HG02588 (cell line): ENCODE data around the gene UQCC2.

ENCODE experiments used
- ATAC-seq: cut with Tn5 transposase; IDR thresholded peaks from one replicate; pipeline ENCODE4 v1.9.1; 2021; ENCODE audit warnings: mild to moderate bottlenecking, moderate library complexity; ENCODE audit not compliant: unreplicated experiment

The UQCC2 gene

DNA sequence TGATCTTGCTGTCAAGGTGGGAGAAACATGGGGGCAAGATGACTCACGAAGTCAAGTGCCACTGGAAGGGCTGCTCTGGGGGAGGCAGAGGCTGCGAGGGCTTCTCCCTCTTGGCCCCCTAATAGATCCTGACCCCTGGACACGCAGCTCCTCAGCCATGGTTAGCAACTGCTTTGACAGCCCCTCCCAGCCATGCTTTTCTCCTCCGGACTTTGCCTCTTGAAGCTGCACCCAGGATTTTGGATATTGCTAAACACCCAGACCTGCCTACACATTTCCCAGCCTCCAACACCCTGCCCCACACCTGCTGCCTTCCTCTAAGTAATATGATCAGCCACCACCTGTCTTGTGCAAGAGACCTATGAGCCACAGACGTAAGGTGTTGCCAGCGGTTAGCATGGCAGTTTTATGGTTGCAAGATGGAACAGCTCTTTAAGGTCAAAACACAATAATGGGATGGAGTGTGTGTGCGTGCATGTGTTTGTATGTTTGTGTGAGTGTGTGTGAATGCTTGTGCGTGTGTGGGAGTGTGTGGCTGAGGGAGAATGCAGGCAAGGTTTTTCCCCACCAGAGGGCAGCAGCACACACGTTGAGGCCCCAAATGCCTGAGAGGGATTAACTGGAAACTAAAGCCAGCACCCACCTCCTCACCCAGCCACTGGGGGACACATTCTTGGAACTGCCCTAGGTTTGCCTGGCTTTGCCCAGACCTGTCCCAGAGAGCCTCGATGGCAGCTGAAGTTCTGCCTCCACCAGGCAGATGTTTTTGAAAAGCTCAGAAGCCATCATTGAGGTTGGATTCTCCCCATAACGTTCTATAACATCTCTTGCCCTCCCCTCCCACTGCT is 32.7 kb upstream of the UQCC2 start:
- ATAC-seq, result no peak

DNA sequence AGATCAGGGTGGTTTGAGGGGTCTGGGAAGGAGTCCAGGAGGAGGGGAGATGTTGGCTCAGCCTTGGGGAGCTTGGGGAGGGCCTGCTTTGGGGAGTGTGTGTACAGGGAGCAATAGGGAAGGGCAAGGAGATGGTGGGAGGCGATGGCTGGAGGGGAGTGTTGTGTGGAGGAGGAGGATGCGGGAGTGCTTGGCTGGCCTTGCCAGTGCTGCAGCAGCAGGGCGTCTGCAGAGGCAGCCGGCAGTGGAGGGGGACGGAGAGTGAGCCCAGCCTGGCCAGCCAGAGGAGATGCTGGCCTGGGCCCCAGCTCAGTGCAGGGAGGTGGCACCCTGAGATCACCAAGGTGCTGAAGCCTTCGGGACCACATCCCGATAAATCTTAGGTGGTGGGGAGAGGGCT is 31.3 kb upstream of the UQCC2 start:
- no peak for ATAC-seq

DNA sequence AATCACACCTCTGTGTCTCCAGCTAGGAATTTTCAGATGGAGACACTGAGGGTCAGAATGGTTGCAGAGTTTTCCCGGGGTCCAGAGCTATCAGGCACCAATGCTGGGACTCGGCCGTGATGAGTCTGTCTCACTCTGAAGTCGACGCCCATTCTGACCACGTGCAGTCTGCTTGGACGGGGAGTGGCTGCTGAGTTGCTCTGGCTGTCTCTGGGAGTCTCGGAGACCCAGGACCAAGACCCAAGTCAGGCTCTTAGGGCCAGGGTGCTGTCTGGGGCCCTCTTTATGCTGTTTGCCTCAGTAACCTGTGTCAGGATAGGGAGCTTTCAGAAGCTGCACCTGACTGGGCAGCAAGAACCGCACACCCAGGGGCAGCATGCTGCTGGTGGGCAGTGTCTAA is 30.6 kb upstream of the UQCC2 start:
- no peak for ATAC-seq

DNA sequence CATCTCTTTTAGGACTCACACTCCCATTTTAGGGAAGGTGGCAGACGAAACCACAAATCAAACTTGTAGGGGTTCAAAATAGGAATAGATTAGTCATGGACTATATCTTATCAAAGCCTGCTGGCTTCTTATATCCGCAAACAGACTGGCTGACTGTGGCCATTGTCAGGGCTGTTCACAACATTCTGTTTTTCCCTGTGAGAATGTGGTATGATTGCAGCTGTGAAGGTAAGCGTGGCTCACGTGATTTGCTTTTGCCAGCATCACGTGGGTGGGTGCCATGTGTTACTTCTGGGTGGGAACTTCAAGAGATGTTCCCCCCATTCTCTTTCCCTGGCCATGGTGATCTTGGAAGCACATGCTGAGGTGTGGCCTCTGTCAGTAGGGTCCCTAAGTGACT is 29.3 kb upstream of the UQCC2 start:
- no peak for ATAC-seq

DNA sequence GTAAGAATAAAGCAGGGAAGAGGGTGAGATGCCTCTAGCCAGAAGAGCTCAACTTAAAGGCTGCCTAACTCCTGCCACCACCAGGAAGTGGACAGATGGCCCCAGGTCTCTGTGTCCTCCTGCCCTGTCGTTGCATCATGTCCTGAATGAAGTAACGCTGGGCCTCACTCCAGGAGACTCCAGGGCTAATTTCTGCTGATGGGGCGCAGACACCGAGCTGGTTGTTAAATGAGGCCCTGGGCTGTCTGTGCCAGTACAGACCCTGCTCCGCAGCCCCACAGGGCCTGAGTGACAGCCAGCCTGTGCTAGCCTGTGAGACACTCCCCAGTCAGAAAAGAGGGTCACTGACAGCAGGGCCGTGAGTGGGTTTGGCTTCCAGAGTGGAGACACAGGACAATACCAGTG is 28.7 kb upstream of the UQCC2 start:
- ATAC-seq, result no peak

DNA sequence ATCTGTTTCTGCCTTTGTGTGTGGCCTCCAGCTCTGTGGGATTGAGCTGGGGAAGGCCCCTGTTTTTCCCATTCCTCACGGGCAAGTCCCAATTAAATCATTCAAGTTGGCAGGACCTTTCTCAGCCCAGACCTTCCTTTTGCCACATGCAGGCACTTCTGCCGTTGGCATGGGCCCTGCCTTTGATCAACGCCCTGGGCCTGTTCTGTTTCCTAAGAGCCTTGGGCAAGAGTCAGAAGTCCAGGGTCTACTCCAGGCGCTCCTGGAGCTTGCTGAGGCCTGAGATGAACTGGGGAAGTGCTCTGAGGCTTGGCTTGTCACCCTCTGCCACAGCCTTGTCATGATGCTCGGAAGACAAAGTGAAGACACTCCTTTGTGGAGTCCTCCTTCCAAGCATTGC is 28.1 kb upstream of the UQCC2 start:
- ATAC-seq, result no peak

DNA sequence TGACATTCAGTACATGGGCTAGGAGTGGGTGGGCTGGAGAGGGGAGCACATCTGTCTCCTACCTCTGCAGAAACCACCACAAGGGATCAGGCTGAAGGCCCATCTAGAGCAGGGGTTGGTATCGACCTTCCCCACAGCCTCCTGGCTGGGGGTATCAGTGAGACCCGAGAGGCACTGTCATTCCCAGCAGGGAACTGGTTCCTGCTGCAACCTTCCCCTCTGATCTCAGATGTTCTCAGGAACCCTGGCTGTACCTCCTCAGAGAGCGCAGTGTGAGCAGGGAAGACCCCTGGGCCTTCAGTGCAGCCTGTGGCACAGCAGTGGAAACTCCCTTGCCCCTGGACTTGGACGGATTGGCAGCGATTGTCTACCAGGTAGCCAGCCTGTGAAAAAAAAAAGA is 27.4 kb upstream of the UQCC2 start:
- ATAC-seq, result no peak

DNA sequence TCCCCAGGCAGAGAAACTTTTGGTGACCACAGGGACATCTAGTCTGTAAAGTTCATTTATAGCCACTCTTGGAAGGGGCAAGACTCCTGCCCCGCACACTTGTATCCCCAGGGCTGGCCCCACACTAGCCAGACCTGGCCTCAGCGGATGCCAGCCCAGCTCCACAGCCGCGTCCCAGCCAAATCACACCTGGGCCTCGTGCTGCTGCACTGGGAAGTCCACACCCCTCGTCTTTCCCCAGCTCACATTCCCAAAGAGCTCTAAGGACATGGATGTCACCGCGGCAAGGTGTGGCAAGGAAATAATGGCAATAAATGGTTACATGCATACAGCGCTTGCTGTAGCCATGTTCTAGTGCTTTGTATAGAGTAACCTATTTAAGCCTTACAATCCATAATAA is 26.7 kb upstream of the UQCC2 start:
- ATAC-seq, result no peak

DNA sequence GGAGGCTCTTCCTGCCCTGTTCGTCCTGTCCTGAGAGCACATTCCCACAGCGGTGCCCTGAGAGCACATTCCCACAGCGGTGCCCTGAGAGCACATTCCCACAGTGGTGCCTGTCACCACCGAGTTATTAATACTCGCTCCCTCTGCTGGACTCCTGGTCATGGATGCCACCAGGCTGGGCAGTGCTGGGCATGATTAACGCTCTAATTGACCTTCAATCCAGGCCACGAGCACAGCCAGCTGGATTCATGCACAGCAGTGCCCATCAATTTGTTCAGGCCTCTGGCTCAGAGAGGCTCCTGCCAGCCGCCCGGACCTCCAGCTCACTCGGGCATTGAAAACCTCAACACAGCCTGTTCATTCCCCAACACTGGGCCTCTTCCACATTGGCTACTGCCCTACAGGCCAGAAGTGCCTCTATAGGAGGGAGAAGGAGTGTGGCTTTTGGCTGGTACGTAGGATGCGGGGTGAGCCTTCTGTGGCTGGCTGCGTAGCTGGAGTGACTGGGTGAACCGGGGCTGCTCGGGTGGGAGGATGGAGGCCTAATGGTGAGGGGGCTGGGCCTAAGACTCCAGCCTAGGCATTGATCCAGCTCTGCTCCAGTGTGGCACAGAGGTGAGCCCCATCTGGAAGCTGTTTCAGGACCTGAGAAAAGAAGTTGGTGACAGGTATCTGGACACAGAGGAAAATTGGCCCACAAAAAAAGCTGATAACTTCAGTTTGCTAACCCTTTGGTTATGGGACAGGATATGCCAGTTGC is 25.9 kb upstream of the UQCC2 start:
- no peak for ATAC-seq

DNA sequence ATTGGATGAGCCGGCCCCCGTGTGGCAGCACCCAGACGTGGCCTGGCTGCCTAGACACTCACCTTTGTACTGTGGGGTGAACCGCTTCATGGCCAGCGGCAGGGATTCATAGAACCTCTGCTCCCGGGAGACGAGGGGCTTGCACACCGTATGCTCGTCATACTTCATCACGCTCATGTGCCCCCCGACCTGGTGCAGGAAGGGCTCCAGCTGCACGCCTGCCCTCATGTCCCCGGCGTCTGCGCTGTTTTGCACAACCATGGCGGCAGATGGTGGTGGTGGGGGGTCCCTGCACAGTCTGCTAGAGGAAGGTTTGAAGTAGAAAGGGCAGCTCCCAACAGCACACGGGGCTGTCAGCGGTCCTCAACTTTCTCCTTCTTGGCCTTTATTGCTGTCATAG is 23.7 kb upstream of the UQCC2 start:
- no peak for ATAC-seq

DNA sequence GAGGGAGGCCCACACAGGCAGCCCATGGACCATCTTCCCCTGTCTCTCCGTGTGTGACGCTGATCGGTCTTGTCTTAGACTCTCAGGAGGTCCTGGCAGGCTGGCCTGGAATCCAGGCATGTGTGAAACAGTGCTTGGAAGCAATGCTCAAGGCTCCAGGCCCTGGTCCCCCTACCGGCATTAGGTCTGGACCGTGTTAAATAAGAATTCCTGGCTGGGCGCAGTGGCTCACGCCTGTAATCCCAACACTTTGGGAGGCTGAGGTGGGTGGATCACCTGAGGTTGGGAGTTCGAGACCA is 22.2 kb upstream of the UQCC2 start:
- no peak for ATAC-seq

DNA sequence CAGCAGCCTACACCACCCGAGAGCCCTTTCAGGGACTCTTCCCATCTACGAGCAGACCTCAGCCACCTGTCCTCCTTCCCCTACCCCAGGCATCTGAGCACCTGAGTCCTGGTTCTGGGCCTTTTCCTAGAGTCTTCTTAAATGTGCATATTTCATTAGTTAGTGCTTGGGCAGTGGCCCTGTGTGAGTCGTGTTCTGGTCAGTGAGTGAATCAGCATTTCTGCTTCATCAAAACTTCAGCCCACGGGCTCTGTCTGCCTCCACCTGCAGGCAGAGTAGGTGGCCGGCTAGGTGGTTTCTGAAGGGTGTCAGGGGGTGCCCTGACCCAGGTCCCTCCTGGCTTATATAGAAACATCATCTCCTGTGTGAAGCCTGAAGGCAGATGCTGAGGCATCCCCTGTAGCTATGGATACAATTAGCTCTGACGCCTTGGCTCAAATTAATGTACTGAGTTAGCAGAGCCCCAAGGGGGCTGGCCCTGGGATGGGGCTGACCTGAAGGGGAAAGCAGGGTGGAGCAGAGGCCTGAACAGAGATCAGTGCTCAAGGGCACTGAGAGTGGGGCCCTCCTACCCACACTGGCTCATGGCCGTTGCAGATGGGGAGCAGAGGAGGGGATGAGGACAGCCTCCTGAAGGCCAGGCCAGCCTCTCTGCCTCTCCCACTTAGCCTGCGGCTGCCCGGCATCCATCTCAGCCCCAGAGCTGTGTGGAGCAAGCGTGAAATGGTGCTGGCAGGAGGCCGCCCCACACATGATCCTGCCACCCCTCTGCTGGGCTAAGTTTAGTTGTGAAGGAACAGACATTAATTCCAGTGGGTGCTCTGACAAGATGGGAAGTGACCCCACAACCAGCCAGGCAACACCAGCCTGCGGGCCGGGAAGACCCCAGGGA is 21.6 kb upstream of the UQCC2 start:
- no peak for ATAC-seq

DNA sequence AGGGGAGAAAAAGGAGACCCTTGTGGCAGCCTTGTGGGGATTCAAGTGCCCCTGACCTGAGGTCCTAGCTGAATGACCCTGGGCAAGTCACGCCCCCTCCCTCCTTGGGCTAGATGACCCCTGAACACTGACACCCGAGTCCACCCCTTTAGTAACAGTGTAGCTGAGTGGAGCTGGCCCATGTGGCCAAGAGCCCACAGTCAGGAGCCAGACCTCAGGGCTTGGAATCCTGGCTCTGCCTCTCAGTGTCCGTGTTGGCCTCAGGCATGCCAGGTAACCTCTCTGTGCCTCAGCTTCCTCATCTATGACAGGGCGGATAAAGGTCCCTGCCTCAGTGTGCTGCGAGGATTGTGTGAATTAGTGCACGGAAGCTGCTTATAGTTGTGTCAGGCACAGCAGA is 20.9 kb upstream of the UQCC2 start:
- ATAC-seq, result no peak

DNA sequence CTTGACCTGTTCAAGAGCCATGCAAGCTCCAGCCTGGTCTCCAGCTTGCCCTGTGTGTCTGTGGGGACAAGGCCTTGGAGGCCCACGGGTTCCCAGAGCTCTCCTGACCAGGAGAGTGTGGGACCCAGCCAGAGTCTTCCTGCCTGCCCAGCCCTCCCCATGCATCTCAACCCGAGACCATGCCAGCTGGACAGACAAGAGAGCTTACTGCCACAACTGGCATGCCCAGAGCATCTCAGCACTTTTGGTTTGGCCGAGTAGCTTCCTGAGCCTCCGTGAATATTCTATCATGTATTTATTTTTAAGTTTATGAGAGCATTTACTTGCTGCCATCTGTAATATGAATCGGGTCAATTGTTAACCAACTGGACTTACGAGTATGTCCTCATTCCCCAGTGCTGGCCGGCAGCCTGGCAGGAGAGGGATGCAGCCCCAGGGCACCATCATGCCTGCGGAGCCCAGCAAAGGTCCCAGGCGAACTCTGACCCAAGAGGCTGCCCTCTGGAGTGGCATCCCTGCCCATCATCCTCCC is 20.3 kb upstream of the UQCC2 start:
- no peak for ATAC-seq

DNA sequence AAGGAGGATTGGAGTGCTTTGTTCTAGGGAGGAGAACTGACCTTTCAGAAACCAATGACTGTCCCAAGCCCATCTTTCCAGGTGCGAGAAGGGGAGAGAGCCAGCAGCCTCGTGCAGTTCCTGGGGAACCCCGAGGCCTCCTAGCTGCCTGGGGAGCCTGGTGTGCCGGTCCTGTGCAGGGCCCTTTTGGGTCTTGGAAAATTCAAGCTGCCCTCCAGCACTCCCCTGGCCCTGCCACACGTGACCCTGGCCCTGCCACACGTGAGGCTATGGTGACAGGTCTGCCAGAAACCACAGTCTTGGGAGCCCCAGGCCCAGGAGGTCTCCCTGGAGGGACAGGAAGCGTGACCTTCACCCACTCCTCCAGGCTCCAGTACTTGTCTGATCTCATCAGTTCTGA is 19.5 kb upstream of the UQCC2 start:
- no peak for ATAC-seq

DNA sequence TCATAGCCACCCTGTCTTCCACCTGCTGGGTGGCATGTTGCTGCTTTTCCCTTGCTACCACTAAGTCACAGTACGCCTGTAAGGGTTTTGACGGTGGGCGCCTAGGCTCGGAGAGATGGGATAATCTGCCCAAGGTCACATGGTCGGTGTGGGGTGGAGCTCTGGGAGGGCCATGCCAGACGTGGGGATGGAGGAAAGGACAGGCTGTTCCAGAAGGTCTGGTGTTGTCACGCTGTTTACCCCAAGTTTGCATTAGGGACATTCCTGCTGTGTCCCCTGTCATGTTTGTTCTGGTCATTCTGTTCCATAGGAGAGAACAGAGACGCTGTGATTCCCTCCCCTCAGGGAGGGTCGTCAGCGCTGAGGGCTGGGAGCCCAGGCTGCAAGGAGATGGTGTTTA is 19.1 kb upstream of the UQCC2 start:
- ATAC-seq, result no peak

DNA sequence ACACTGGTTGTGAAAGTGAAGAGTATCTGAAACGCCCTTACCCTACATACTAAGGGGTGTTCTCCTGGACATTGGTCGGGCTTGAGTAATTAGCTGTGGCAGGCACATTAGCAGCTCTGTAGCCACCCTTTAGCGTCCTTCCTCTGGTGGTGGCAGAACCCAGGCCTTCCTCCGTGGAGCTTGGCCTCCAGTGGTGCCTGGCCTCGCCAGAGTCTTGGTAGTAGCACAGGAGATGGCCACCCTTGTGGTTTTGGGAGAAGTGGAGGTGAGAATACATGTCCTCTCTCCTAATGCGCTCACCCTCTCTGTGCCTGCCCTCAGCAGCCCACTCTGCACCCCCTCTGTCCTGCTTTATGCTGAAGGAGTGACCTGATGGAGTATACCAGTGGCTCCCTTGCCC is 17.6 kb upstream of the UQCC2 start:
- ATAC-seq, result no peak

DNA sequence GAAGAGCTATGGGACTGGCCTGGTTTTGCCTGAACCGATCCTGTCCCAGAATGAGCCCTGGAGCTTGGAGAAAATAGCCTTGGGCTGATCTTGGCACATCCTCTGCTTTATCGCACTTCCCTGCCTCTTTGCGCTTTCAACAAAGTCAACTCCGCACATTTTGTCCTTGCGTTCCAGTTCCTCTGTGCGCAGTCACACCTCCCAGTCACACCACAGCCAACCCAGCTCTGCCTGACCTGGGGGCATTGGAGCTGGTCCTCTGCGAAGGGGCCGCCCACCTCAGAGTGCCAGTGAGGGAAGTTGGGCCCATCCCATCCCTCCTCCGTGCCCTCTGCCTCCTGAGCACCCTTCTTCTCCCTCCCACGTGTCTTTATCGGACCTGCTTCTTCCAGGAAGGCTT is 16.9 kb upstream of the UQCC2 start:
- no peak for ATAC-seq

DNA sequence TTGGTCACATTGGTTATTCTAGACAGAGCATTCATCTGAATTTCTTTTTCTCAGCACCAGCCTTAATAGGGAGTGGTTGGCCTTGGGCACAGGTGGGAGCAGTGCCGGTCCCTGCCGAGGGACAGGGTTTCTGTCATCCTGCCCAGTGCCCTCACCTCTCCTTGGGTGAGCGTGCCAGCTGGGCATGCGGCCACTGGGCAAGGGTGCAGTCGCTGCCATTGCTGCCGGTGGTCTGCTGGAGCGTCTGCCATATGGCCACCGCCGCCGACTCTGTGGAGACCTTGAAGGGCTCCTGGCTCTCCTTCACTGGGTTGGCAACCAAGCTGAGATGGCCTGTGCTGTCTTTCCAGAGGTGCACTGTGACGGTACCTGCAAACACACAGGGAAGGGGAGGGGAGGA is 16.4 kb upstream of the UQCC2 start:
- ATAC-seq, result no peak

DNA sequence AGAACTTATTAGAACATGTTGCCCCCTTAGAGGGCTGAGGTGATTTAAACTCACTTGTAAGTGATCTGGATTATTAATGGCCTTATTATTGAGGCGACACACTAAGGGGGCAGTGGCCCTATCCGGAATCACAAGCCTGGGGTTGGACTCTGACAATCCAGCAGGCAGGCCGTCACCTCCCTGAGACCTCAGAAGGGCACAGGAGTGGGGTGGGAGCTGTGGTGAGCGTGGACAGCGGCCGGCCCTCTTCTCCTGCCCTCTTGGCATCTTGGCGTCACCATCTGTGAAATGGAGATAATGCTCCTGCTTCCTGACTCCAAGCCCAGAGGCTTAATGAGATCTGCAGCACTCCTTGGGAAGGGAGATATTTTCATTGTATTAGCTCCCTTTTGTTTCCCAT is 15.6 kb upstream of the UQCC2 start:
- no peak for ATAC-seq

DNA sequence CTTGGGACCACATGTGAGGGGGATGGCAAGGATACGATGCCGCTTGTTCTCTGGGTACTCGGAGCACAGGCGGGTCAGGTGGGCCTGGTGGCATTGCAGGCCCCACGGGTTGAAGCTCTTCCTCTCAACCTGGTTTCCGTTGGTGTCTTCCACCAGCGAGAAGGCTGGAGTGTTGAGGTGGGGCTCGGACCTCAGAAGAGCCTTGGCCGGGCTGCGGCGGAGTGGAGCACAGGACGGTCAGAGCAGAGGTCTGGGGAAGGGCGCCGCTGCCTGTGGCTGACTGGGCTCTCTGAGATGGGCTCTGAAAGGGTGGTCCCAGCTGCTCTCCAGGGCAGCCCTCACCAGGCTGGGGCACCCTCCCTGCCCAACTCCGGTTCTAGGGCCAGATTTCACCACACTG is 15.2 kb upstream of the UQCC2 start:
- ATAC-seq, result no peak
